CD4-positive, alpha-beta T cell treated with Interleukin-4 for 4 hours (primary cell): ENCODE measurements around the gene KRT16.
"Not testable (repeated sequence)": the region's sequence is repeated elsewhere in the genome, so short reads cannot be mapped to it uniquely, and the experiment has no call there.

ENCODE experiments used
- DNase-seq: peaks from one replicate; pipeline ENCODE4 v3.0.0-alpha.2; 2020

KRT16 gene

DNA sequence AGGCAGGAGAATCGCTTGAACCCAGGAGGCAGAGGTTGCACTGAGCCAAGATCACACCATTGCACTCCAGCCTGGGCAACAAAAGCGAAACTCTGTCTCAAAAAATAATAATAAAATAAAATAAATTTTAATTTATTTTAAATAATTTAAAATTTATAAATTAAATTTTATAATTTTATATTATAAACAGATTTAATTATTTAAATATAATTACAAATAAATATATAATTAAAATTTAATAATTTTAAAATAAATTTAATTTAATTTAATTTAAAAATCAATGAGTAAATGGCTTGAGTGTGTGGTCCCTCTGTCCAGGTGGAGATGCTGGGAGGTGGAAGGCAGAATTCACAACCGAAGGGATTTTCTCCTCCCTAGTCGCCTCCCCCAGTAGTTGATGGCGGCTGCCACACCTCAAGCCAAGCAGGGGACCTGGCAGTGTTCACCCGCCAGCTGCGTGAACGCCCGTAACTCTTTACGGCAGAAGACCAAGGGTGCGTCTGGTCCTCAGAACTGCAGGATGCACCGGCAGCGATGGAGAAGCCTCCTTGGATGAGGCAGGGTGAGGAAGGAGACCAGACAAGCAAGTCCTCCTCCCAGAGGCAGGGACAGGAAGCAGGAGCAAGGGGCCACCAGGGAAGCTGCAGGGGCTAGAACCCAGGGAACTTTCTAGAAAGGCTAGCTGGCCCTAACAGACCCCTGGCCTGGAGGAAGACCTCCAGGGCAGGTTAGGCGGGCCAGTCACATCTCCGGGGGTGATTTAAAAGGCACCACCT lies 34.7 kb upstream of the KRT16 start:
- DNase-seq: no peak

DNA sequence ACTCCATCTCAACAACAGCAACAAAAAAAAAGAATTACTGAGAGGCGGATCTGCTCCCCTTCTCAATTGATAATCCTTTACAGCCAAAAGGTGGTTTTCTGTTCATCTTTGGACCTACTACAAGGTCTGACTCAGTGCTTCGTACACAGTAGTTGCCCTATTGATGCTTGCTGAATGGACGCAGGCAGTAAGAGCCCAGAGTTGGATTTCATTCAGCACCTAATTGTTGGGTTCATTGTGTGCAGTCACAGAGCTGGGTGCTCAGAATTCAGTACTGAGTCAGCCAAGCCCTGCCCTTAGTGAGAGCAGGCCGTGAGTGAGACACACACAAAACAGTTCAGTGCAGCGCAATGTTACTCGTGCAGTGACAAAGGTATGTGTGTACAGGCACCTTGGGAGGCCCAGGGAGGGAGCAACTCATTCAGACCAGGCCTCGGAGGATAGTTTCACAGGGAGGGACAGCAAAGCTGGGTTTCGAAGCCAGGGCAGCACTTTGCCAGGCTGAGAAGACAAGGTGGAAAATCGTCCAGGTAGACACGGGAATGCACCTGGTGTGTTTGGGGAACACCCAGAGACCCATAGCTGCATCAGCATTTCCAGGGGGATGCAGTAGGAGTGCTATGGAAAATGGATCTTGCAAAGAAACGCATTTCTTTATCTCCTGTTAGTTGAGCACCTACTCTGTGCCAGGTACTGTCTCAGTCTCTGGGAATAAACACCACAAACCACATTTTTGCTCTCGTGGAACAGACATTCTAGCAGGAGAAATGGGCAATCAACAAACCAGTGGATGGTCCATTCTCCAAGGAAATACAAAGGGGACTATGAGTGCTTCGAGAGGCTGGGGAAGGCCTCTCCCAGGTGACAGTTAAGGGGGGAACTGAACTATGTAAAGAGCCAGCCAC lies 29.9 kb upstream of the KRT16 start:
- DNase-seq: no peak

DNA sequence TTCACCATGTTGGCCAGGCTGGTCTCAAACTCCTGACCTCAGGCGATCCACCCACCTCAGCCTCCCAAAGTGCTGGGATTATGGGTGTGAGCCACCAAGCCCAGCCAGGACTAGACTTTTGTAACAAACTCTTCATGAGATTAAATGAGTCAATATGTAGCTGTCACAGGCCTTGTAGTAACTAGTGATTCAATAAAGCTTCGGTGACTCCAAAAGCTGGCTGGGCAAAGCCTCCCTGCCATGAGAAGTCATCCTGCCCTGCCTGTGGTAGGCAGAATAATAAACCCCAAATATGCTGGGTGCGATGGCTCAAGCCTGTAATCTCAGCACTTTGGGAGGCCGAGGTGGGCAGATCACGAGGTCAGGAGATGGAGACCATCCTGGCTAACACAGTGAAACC lies 28.0 kb upstream of the KRT16 start:
- DNase-seq: not testable (repeated sequence)

DNA sequence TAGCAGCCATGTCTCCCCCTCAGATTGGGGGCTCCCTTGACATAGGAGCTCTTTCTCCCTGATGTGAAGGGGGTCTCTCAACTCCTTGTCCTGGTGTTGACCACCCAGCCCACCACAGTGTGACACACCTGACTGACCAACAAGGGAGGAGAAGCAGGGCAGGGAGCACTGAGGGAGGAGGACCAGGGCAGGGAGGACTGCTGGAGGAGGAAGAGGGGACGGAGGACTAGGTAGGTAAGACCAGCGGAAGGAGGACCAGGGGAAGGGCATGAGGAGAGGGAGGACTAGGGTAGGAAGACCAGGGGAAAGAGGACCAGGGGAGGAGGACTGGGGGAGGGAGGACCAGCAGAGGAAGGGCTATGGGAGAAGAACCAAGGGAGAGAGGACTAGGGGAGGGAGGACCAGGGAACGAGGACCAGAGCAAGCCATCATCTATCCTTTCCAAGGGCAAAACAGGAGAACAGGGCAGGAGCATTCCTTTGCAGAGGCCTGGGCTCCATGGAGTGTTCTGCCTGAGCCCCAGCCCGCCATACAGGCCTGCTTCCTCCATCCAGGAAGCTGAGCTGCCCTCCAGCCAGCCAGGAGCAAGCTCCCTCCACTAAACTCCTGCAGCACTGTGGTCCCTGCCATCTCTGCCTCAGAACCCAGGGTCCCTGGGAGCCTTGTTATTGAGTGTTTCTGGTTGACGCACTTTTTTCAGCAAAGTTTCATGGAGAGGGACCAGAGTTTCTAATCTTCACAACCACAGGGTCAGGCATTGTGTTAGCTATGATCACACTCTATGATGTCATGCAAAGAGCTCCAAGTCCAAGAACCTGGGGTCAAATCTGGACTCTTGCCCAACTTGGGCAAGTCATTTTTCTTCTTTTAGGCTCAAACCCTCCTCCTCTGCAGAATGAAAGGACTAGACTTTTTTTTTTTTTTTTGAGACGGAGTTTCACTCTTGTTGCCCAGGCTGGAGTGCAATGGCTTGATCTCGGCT lies 27.2 kb upstream of the KRT16 start:
- no peak for DNase-seq

DNA sequence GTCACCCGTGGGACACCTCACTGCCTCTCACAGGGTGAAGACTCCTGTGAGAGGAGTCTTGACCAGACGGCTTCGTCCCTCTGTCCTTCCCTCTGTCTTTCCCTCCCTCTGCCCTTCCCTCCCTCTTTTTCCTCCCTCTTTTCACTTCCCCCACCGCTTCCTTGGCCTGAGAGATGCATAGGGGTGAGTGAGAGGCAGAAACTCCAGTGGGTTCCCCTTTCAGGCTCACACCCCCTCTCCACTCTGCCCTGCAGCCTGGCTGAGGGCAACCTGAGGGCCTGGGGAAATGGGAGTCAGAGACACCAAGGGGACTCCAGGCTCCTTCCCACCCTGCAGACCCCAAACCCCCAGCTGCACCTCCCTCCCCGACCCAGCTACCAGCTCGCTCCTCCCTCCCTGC lies 26.4 kb upstream of the KRT16 start:
- DNase-seq: no peak

DNA sequence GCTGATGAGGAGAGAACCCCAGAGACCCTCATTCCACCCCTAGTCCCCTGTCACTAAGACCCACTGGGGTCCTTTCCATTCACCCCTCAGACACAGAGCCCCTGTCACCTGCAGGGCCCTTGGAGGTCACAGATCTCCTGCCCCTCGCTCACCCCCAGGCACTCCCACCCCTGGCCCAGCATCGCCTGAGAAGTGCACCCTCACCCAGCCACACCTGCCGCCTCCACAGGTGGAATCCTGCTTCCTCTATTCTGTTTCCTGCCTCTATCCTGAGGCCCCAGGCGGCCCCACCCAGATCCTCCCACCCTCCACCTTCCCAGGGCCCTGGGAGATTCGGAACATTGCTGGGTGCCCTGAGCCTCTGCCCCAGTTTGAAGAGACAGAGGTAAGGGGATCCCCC lies 25.6 kb upstream of the KRT16 start:
- no peak for DNase-seq

DNA sequence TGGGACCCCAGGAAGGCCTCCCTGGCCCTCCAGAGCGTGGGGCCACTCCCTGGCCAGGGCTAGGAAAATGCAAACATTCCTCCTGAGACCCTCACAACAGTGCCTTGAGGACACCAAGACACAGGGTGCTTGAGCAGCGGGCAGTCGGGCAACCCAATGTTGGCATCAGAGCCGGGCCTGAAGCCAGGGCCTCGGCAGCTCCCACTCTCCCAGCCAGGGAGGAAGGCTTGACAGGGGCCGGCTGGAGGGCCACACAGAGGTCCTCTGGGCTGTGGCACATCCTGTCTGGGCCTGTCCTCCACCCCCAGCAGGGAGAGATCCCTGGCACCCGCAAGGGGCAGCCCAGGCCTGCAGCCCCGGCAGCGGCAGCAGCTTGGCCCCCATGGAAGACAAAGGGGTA lies 24.1 kb upstream of the KRT16 start:
- no peak for DNase-seq

DNA sequence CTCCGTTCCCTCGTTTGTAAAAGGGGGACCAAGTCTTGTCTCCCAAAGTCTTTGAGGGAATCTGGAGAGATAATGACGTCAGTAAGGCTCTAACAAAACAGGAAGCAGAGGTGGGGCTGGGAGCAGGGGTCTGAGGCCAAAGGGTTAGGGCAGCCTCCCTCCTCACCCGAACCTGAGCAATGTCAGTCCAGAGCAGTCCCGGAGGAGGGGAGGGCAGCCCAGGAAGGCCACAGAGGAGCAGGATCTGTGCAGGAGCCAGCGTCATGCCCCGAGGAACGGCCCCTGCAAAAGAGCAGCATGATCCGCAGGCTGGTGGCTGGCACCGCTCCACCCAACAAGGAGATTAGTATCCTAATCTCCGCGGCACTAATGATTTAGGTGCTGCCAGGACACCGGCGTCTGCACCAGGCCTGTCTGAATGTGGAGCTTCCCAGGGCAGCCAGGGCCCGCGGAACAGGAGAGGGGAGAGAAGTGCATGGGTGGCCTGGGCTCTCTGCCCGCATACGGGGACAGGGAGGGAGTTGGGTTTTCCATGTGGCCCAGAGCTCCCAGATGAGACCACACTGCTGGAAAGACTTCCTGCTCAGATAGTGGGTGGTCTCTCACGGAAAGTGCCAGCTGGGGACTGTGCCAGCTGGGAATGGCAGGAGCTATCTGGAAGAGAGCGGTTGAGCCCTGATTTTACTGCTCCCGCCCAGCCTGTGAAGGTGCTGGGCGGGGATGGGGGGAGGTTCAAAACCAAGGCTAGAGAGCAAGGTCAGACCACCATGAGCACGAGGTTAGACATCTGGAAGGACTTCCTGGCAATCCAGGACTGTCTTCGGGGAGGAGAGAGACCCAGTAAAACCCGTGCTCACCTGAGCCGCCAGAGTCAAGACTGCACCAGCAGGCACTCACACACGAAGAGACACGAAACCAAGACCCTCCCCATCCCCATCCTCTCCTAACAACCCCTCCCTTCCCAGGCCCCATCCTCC lies 22.8 kb upstream of the KRT16 start:
- no peak for DNase-seq

DNA sequence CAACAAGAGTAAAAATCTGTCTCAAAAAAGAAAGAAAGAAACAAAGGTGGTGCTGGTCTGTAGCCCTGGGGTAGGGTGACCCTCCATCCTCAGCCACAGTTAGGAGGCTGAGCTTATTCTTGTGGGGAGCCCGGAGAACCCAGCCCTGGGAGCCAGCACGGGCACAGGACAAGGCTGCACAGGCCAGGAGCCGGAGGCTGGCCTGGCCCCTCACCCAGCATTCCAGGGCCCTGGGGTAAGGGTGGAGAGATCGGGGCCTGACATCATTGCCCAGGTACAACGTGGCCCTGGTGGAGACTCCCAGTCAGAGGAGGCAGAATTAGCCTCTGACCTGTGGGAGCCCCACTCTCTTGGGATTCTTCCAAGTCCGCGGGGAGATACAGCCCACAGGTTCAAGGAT lies 22.1 kb upstream of the KRT16 start:
- DNase-seq: no peak

DNA sequence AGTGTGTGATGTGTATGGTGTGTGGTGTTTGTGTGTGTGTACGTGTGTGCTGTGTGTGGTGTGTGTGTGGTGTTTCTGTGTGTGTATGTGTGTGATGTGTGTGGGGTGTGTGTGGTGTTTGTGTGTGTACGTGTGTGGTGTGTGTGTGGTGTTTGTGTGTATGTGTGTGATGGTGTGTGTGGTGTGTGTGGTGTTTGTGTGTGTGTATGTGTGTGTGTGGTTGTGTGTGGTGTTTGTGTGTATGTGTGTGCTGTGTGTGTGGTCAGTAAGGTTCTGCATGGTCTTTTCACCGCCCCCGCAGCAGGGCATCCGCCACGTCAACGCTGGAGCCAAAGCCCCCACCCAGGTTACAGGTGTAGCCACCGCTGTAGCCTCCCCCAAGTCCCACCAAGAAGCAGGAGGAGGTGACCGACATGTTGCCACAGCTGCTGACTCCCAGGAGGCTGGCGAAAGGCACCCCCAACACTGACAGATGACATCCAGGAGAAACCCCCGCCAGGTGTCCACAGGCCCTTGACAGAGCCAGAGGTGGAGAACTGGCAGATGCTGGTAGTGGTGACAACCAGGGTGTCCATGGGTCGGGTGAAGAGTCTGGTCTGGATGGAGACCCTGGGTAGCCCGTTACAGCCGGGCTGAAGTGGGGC lies 21.1 kb upstream of the KRT16 start:
- DNase-seq: no peak

DNA sequence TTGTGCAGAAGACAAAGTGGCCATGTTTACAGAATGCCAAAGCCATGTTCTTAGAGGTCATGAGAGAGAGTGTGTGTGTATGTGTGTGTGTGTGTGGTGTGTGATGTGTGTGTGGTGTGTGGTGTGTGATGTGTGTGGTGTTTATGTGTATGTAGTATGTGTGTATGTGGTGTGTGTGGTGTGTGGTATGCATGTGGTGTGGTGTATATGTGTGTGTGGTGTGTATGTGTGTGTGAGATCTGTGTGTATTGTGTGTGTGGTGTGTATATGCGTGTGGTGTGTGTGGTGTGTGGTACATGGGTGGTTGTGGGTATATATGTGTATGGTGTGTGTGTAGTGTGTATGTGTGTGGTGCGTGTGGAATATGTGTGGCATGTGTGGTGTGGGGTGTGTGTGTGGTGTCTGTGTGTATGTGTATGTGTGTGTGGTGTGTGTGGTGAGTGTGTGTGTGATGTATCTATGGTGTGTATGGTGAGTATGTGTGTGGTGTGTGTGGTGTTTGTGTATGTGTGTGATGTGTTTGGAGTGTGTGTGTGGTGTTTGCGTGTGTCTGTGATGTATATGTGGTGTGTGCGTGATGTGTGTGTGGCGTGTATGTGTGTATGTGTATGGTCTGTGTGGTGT lies 20.0 kb upstream of the KRT16 start:
- DNase-seq: no peak

DNA sequence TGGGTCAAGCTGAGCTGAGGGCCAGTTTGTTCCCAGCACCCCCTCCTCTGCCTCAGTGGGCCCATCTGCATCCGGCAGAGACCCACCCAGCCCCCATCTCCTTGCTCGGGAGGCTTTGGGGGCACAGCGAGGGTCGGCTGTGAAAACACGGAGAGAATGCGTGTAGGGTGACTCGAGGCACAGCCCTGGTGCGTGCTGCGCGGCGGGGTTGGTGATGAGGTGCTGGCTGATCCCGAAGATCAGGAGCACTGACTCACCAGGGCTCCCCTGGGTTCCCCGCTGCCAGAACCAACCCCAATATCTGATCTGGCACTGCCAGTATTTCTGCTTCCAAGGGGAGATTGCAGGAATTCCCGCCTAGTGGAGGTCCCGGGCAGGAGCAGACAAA lies 19.3 kb upstream of the KRT16 start:
- DNase-seq: no peak

DNA sequence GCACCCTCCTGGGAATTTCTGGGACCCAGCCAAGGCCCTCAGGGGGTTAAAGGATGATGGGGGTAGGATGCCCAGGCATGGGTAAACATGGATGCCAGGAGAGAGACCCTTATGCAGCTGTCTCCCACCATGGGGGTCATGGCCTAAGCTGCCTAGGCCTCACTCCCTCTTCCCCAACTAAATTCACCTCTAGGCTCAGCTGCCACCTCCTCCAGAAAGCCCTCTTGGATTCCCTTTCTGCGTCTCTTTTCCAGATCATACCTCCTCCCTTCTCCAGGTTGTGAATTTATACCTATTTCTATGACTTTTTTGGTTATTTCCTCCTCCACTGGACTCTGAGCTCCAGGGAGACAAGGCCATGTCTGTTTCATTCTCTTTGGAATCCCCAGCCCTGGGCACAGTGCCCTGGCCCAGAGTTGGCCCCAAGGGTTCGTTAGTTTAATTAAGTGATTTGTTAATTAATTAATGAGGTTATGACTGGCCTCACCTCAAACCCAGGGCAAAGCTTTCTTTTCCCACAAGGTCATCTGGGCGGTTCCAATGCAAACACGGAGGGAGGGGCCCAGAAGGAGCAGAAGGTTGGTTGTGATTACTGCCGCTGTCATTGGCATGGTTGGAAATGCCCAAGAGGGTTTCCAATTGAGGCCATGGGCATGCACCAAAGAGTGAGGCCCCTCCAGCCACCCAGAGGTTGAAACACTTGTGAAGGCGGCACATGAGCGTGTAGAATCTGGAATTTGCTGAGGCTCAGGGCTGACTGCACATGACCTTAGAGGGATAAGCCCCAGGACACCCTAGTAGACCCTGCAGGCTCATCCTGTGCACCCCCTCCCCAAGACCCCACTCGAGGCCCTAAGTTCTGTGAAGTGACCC lies 18.7 kb upstream of the KRT16 start:
- no peak for DNase-seq

DNA sequence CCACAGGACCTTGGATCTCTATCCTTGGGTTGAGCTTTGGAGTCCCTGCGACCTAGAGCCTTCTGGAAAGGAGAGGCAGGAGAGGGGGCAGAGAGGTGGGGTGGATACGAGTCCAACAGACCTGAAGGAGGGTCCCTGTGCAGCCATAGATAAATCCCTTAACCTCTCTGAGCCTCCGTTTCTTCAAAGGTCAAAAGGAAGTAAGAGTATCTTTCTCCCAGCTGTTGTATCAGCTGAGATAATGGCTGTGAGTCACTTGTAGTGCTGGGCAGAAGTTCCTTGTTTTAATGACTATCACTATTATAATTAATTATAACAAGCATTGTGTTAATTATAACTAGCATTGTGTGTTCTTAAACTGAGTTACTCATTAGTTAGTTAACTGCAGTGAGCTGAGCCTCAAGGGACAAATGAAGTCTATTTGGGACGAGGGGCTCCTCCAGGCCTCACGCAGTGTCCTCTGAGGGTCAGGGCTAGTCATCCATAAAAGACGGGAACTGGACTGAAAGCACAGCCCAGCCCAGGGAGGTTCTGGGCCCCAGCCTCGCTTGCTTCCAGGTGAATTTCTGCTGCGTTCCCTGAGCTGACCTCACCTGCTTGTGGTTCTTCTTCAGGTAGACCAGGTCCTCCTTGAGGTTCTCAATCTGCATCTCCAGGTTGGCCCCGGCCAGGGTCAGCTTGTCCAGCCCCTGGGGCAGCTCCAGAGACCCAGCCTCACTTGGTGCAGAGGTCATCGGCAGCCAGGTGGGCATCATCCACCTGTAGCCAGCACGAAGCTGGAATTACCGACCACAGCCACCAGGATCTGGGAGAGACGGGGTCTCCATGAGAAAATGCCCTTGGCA lies 17.5 kb upstream of the KRT16 start:
- DNase-seq: no peak

DNA sequence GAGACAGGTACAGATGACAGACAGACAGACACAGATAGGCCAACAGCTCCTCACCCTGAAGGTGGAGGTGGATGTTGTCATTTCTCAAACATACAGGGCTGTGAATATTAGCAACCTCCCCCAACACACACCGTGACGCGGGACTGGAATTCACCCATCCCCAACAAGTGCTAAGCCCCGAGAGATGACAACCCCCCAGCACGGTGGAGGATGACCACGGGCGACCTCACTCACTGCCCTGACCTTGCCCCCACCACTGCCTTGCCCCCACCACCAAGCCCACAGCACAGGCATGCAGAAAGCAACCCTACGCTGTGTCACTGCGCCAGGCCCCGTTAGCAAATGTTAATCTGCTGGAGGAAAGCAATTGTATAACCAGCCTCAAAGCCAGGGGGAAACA lies 16.7 kb upstream of the KRT16 start:
- no peak for DNase-seq

DNA sequence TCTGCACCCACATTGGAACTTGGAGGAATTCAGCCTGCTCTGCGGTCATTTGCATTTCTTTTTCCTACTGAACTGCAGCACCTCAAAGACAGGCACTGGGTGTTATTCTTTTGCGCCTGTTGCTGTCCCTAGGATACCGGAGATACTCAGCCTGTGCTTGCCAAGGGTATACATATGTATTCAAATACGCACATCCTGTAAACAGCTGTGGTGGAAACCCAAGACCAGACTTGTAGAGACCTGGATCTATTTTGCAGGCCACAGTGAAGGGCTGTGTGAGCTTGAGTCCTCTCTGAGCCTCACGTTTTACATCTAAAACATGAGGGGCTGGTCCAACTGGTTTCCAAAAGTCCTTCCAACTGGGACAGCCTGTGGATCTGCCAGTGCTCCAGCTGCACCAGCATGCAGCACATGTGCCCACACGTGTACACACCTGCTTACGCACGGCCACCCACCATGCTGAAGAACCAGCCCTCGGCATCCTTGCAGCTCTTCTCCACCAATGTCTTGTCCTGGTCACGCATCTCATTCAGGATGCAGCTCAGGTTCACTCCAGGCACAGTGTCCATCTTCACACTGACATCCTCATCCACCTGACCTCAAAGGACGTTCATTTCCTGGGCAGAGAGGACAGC lies 16.2 kb upstream of the KRT16 start:
- DNase-seq: not testable (repeated sequence)

DNA sequence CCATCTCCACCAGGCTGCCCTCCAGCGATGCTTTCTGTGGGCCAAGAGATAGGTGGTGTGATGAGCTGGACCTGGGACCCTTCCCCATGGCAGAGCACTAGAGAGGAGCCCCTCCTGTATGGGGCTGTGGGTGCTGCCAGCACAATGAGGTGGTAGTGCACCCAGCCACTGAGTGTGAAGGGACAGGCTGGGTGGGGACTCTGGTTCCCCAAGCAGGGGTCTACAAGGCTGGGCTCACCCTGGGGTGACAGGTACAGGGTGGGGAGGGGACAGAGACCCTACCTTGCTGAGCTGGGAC lies 15.5 kb upstream of the KRT16 start:
- not testable (repeated sequence) for DNase-seq

DNA sequence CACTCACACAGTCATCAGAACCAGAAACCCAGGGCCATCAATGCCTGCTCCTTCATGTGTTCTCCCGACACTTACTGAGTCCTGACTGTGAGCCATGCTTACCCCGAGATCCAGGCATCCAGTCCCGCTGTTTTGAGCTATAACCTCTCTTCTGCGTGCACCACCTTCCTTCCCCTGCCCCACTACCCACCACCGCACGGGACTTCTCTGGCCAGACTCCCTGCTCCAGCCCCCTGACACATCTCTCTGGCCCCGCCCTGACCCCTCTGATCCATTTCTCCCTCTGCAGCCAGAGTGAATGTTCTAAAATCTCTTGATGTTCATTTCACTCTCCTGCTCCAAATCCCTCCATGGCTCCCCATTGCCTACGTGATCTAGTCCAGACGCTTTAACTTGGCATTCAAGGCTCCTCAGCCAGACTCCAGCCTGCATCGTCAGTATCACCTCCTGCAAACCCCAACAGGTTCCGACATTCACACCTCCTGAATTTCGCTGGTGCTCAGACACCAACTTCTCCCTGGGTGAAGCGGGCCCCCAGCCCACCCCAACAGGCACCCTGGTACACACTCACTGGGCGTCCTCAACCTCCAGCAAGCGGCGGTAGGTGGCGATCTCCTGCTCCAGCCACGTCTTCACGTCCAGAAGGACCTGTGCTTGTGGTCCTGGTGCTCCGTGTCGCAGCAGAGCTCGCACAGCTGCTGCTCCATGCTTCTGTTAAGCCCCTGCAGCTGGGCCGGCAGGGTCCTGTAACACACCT lies 14.9 kb upstream of the KRT16 start:
- no peak for DNase-seq
